Muscle layer of colon (tissue), 2 donors: ENCODE measurements around the gene PDK2.

Experiments used
- H3K27ac ChIP-seq: one replicate; pipeline ENCODE4 v1.7.0; 2013; ENCODE audit warnings: low read depth, mild to moderate bottlenecking, low read length, moderate library complexity
- H3K27me3 ChIP-seq, 2 donors: one replicate each; pipeline ENCODE4 v1.7.0; 2013; ENCODE audit warnings: low read length in 2 of 2, mild to moderate bottlenecking in 2 of 2; ENCODE audit not compliant: insufficient read depth in 2 of 2, control insufficient read depth in 1 of 2
- H3K36me3 ChIP-seq: one replicate; pipeline ENCODE4 v1.7.0; 2013; ENCODE audit warnings: mild to moderate bottlenecking, low read length; ENCODE audit not compliant: insufficient read depth
- H3K4me1 ChIP-seq: one replicate; pipeline ENCODE4 v1.7.0; 2013; ENCODE audit warnings: mild to moderate bottlenecking, low read length; ENCODE audit not compliant: insufficient read depth
- H3K4me3 ChIP-seq, 2 donors: one replicate each; pipeline ENCODE4 v1.7.0; 2013; ENCODE audit warnings: low read length in 2 of 2, low read depth in 1 of 2, mild to moderate bottlenecking in 1 of 2, moderate library complexity in 1 of 2
- H3K9ac ChIP-seq: one replicate; pipeline ENCODE4 v1.7.0; 2013; ENCODE audit warnings: low read length
- H3K9me3 ChIP-seq: one replicate; pipeline ENCODE4 v1.7.0; 2013; ENCODE audit warnings: mild to moderate bottlenecking, low read length
- donor health status: abdominal sarcoma.
- donor health status: Adenocarcinoma of cecum.

PDK2 gene

GRCh38 chr17:50096758-50097157 is 1.6 kb downstream of the PDK2 start:
- H3K27ac ChIP-seq, result peak overlapping the region; percentile 96
- peaks cover 37% of the 10 kb centered on the region for H3K4me1 ChIP-seq
- peak overlapping the region; percentile 39 for H3K9ac ChIP-seq
- H3K4me3 ChIP-seq, result peak overlapping the region; percentile 80 to 92
- H3K27me3 ChIP-seq, result no peaks in the 10 kb centered on the region
- H3K36me3 ChIP-seq, result peaks cover 27% of the 10 kb centered on the region
- no peaks in the 10 kb centered on the region for H3K9me3 ChIP-seq

GRCh38 chr17:50097455-50097854 is 2.3 kb downstream of the PDK2 start:
- H3K27ac ChIP-seq, result no peak overlapping the region
- H3K4me3 ChIP-seq, result no peak overlapping the region
- H3K36me3 ChIP-seq, result peaks cover 27% of the 10 kb centered on the region
- no peaks in the 10 kb centered on the region for H3K9me3 ChIP-seq
- peaks cover 44% of the 10 kb centered on the region for H3K4me1 ChIP-seq
- H3K27me3 ChIP-seq, result no peaks in the 10 kb centered on the region
- H3K9ac ChIP-seq, result no peak overlapping the region

GRCh38 chr17:50097926-50098325 is 2.8 kb downstream of the PDK2 start:
- Histone ChIP-seq H3K4me3 (no peak overlapping the region), H3K27me3 (no peaks in the 10 kb centered on the region), H3K9me3 (no peaks in the 10 kb centered on the region), H3K9ac (no peak overlapping the region), H3K4me1 (peaks cover 49% of the 10 kb centered on the region), H3K27ac (no peak overlapping the region), H3K36me3 (peaks cover 31% of the 10 kb centered on the region)

GRCh38 chr17:50098583-50098982 is 3.4 kb downstream of the PDK2 start:
- Histone ChIP-seq H3K36me3 (peaks cover 38% of the 10 kb centered on the region), H3K4me1 (peaks cover 55% of the 10 kb centered on the region), H3K27me3 (no peaks in the 10 kb centered on the region), H3K9ac (no peak overlapping the region), H3K9me3 (no peaks in the 10 kb centered on the region), H3K4me3 (no peak overlapping the region), H3K27ac (no peak overlapping the region)

GRCh38 chr17:50099003-50099402 is 3.9 kb downstream of the PDK2 start:
- H3K27ac ChIP-seq, result no peak overlapping the region
- H3K36me3 ChIP-seq, result peaks cover 42% of the 10 kb centered on the region
- no peak overlapping the region for H3K4me3 ChIP-seq
- H3K4me1 ChIP-seq, result peaks cover 57% of the 10 kb centered on the region
- H3K9ac ChIP-seq, result no peak overlapping the region
- H3K27me3 ChIP-seq, result no peaks in the 10 kb centered on the region
- H3K9me3 ChIP-seq, result no peaks in the 10 kb centered on the region

- Histone ChIP-seq H3K9me3 (no peaks in the 10 kb centered on the region), H3K27me3 (no peaks in the 10 kb centered on the region), H3K36me3 (peaks cover 49% of the 10 kb centered on the region), H3K27ac (peak overlapping the region; percentile 89), H3K4me3 (no peak overlapping the region), H3K9ac (no peak overlapping the region), H3K4me1 (peaks cover 54% of the 10 kb centered on the region)
These were observed 5.3 kb downstream of the PDK2 start for GRCh38 chr17:50100480-50100883.

GRCh38 chr17:50100921-50101345 is 5.8 kb downstream of the PDK2 start:
- Histone ChIP-seq H3K9ac (no peak overlapping the region), H3K36me3 (peaks cover 54% of the 10 kb centered on the region), H3K27me3 (no peaks in the 10 kb centered on the region), H3K27ac (peak overlapping the region; percentile 89), H3K4me3 (peak overlapping the region in 1 of 2 donors; percentile 20), H3K4me1 (peaks cover 54% of the 10 kb centered on the region), H3K9me3 (no peaks in the 10 kb centered on the region)

- peaks cover 60% of the 10 kb centered on the region for H3K36me3 ChIP-seq
- no peaks in the 10 kb centered on the region for H3K9me3 ChIP-seq
- H3K4me3 ChIP-seq, result peak overlapping the region in 1 of 2 donors; percentile 20
- no peaks in the 10 kb centered on the region for H3K27me3 ChIP-seq
- no peak overlapping the region for H3K9ac ChIP-seq
- H3K27ac ChIP-seq, result peak overlapping the region; percentile 89
- peaks cover 48% of the 10 kb centered on the region for H3K4me1 ChIP-seq
These were observed 6.4 kb downstream of the PDK2 start for GRCh38 chr17:50101346-50102163.

GRCh38 chr17:50102164-50102991 is 7.2 kb downstream of the PDK2 start:
- peaks cover 42% of the 10 kb centered on the region for H3K4me1 ChIP-seq
- peak overlapping the region; percentile 11 for H3K9ac ChIP-seq
- no peaks in the 10 kb centered on the region for H3K9me3 ChIP-seq
- peaks cover 62% of the 10 kb centered on the region for H3K36me3 ChIP-seq
- H3K27me3 ChIP-seq, result no peaks in the 10 kb centered on the region
- H3K4me3 ChIP-seq, result peak overlapping the region in 1 of 2 donors; percentile 1
- peak overlapping the region; percentile 89 for H3K27ac ChIP-seq

GRCh38 chr17:50103252-50103651 is 8.1 kb downstream of the PDK2 start:
- Histone ChIP-seq H3K4me1 (peaks cover 42% of the 10 kb centered on the region), H3K9me3 (no peaks in the 10 kb centered on the region), H3K9ac (no peak overlapping the region), H3K27me3 (no peaks in the 10 kb centered on the region), H3K36me3 (peaks cover 64% of the 10 kb centered on the region), H3K27ac (no peak overlapping the region), H3K4me3 (no peak overlapping the region)

- Histone ChIP-seq H3K4me3 (no peak overlapping the region), H3K4me1 (peaks cover 42% of the 10 kb centered on the region), H3K36me3 (peaks cover 64% of the 10 kb centered on the region), H3K9ac (no peak overlapping the region), H3K27me3 (no peaks in the 10 kb centered on the region), H3K9me3 (no peaks in the 10 kb centered on the region), H3K27ac (no peak overlapping the region)
These were observed 8.8 kb downstream of the PDK2 start for GRCh38 chr17:50103941-50104340.
